OCI-LY1 (cell line): Measurements from ENCODE around the gene PRKCA.

Source experiments
- H2AFZ ChIP-seq: fragments of 200-600 bp; sonication (generic), shearing (Covaris generic); 2 replicates; pipeline ENCODE4 v1.6.0; 2014; ENCODE audit warnings: antibody characterized with exemption, mild to moderate bottlenecking, low read length
- H3F3A ChIP-seq: fragments of 200-600 bp; sonication (generic), shearing (Covaris generic); 2 replicates; pipeline ENCODE4 v1.6.0; 2014; ENCODE audit warnings: mild to moderate bottlenecking, antibody characterized with exemption, low read length, moderate library complexity; ENCODE audit not compliant: insufficient read depth
- H3K27ac ChIP-seq: fragments of 200-600 bp; sonication (generic); 2 replicates; pipeline ENCODE4 v1.5.1; 2014; ENCODE audit warnings: low read length, mixed run types, mild to moderate bottlenecking, low read depth; ENCODE audit not compliant: poor library complexity, severe bottlenecking
- H3K27me3 ChIP-seq: fragments of 200-600 bp; sonication (generic); 2 replicates; pipeline ENCODE4 v1.6.0; 2014; ENCODE audit warnings: antibody characterized with exemption, mild to moderate bottlenecking, low read length, moderate library complexity; ENCODE audit not compliant: insufficient read depth
- H3K36me3 ChIP-seq: fragments of 200-600 bp; sonication (generic); 2 replicates; pipeline ENCODE4 v1.6.1; 2014; ENCODE audit warnings: mild to moderate bottlenecking, antibody characterized with exemption, low read length, moderate library complexity, mixed read lengths; ENCODE audit not compliant: insufficient read depth
- H3K4me1 ChIP-seq: fragments of 200-600 bp; sonication (generic); 2 replicates; pipeline ENCODE4 v1.5.1; 2014; ENCODE audit warnings: mild to moderate bottlenecking, low read length, moderate library complexity; ENCODE audit not compliant: insufficient read depth, severe bottlenecking
- H3K4me2 ChIP-seq: fragments of 200-600 bp; sonication (generic), shearing (Covaris generic); 2 replicates; pipeline ENCODE4 v1.6.1; 2014; ENCODE audit warnings: low read length
- H3K4me3 ChIP-seq: fragments of 200-600 bp; sonication (generic); 2 replicates; pipeline ENCODE4 v1.5.1; 2014; ENCODE audit warnings: low read length, low read depth, mild to moderate bottlenecking, mixed read lengths; ENCODE audit not compliant: poor library complexity, severe bottlenecking
- H3K79me2 ChIP-seq: fragments of 200-600 bp; shearing (Covaris generic); 2 replicates; pipeline ENCODE4 v1.6.1; 2016; ENCODE audit warnings: mixed run types, low read length, mixed read lengths; ENCODE audit not compliant: insufficient read depth
- H3K9ac ChIP-seq: fragments of 200-600 bp; sonication (generic), shearing (Covaris generic); 2 replicates; pipeline ENCODE4 v1.6.1; 2014; ENCODE audit warnings: mild to moderate bottlenecking, low read length, mixed read lengths
- H3K9me2 ChIP-seq: fragments of 200-600 bp; sonication (generic), shearing (Covaris generic); 2 replicates; pipeline ENCODE4 v1.6.1; 2014; ENCODE audit warnings: low read depth, mild to moderate bottlenecking, low read length, mixed read lengths
- H3K9me3 ChIP-seq: fragments of 200-600 bp; shearing (Covaris generic); 2 replicates; pipeline ENCODE4 v1.6.1; 2014; ENCODE audit warnings: low read length, mixed read lengths
- H4K20me1 ChIP-seq: fragments of 200-600 bp; sonication (generic), shearing (Covaris generic); 2 replicates; pipeline ENCODE4 v1.6.0; 2016; ENCODE audit warnings: mild to moderate bottlenecking, low read length; ENCODE audit not compliant: insufficient read depth
- CTCF ChIP-seq: fragments of 200-600 bp; sonication (generic), shearing (Covaris generic); IDR thresholded peaks from 2 replicates; pipeline ENCODE4 v1.5.1; 2017; ENCODE audit warnings: mild to moderate bottlenecking, antibody characterized with exemption, low read length, moderate library complexity, mixed read lengths
- EZH2 ChIP-seq: fragments of 200-600 bp; sonication (generic), shearing (Covaris generic); IDR thresholded peaks from 2 replicates; pipeline ENCODE4 v1.8.0; 2017; ENCODE audit warnings: borderline replicate concordance, mixed run types, mild to moderate bottlenecking, antibody characterized with exemption, low read length, moderate library complexity, mixed read lengths

Gene PRKCA

GRCh38 chr17:66429680-66430079 is 127.3 kb downstream of the PRKCA start:
- Histone ChIP-seq H3K4me2 (no peak overlapping the region), H3K27me3 (no peaks in the 10 kb centered on the region), H3K36me3 (no peaks in the 10 kb centered on the region), H3F3A (no peaks in the 10 kb centered on the region), H3K4me3 (no peak overlapping the region), H3K4me1 (peaks cover 43% of the 10 kb centered on the region), H4K20me1 (no peaks in the 10 kb centered on the region), H3K79me2 (peaks cover 6% of the 10 kb centered on the region; the same call in 1 of the 2 replicates), H3K9me2 (no peaks in the 10 kb centered on the region), H2AFZ (no peak overlapping the region), H3K9ac (no peak overlapping the region), H3K27ac (no peak overlapping the region), H3K9me3 (no peaks in the 10 kb centered on the region)
- TF ChIP-seq EZH2, result no peak
- TF ChIP-seq CTCF, result no peak

DNA sequence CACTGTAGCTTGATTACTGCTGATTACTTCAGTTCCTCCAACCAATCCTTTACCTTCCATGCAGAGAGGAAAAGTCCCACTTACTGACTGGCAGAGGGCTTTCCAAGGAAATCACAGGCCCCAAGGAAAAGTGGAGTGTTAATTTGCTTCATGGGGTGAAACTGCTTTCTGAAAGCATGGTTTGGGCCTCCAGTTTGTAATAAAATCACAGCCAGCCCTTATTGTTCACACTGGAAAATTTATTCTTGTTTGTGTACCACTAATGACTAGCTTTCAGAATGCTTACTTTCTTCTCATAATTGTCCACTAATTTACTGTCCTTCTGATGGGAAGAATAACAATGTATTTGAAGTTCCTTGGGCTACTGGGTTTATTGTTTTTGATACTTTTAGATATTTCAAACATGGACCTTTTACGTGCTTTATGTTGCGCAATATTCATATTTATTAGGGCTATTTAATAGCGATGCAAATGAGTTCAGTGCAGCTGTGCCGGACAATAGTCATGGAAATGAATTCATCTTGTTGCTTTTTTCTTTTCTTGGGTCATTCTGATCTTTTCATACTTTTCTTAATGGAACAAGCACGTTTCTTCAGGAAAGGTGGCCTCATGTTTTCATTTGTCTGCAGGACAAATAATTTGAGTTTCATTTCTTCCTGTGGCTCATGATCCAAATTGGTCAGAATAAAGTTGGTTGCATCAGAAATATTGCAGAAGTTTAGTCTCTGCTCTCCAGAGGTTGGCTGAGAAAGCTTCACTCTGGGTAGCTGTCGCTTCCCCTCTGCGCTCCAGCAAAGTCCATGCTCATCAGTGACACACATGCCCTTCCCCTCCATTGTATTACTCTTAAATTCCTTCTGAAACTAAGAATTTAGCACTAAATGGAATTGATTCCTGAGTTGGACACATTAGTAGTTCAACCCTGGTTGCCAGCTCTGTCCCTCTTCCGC is 128.7 kb downstream of the PRKCA start:
- Histone ChIP-seq H2AFZ (no peak overlapping the region), H3K27me3 (no peaks in the 10 kb centered on the region), H3K79me2 (peaks cover 6% of the 10 kb centered on the region; the same call in 1 of the 2 replicates), H3K4me2 (no peak overlapping the region), H4K20me1 (no peaks in the 10 kb centered on the region), H3K9ac (no peak overlapping the region), H3K9me3 (no peaks in the 10 kb centered on the region), H3F3A (no peaks in the 10 kb centered on the region), H3K9me2 (no peaks in the 10 kb centered on the region), H3K4me1 (peaks cover 34% of the 10 kb centered on the region), H3K27ac (no peak overlapping the region), H3K4me3 (no peak overlapping the region), H3K36me3 (no peaks in the 10 kb centered on the region)
- no peak for TF ChIP-seq CTCF
- TF ChIP-seq EZH2, result no peak

- H3K27ac ChIP-seq, result no peak overlapping the region
- H3K9me3 ChIP-seq, result no peaks in the 10 kb centered on the region
- peaks cover 40% of the 10 kb centered on the region for H3K4me1 ChIP-seq
- peaks cover 6% of the 10 kb centered on the region; the same call in 1 of the 2 replicates for H3K79me2 ChIP-seq
- TF ChIP-seq EZH2, result no peak
- TF ChIP-seq CTCF, result no peak
- no peaks in the 10 kb centered on the region for H3K27me3 ChIP-seq
- no peak overlapping the region for H3K4me3 ChIP-seq
- no peak overlapping the region for H2AFZ ChIP-seq
- H4K20me1 ChIP-seq, result no peaks in the 10 kb centered on the region
- no peaks in the 10 kb centered on the region for H3K36me3 ChIP-seq
- no peaks in the 10 kb centered on the region for H3F3A ChIP-seq
- no peaks in the 10 kb centered on the region for H3K9me2 ChIP-seq
- H3K4me2 ChIP-seq, result no peak overlapping the region
- no peak overlapping the region for H3K9ac ChIP-seq
Observed at GRCh38 chr17:66431910-66432309, 129.5 kb downstream of the PRKCA start.
